ENCODE results near the gene ARIH2.
"Not testable (repeated sequence)": the region's sequence is repeated elsewhere in the genome, so short reads cannot be mapped to it uniquely, and the experiment has no call there.

The ARIH2 gene

DNA sequence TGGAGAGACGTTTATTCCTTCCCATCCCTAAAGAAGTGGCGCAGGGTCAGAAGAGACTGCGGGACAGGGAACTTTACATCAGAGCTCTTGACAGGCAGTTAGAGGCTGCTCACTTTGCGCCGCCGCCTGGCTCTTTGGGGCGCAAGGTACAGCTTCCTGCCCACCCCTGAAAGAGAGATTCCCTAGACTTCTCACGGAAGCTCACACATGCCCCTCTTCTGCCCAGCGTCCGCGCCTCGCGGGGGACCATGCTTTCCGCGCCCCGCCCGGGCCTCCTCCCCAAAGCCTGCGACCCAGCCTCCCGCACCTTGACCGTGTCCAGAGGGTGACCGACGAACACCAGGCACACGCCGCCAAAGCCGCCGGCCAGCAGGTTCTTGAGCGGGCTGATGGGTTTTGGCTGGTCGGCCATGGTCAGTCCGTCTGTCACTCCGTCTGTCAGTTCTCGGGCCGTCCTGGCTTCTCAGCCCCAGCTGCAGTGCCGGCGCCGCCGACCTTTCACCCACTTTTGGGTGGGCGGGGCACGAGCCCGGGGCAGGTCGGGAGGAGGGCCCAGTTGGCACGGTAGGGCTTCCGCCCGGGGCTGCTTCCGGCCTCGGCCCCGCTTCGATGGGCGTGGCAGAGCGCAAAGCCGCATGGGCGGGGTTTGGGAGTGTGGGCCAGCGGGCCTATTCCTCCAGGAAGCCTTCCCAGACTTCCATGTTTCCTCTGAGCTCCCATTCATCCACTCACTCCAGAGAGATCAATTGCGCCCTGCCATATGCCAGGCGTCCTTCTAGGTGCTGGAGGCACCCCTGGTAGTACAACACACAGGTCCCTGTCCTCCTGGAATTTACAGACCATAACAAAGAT, 20.0 kb upstream of the ARIH2 start, which contains the start of gene SLC25A20:
SLC25A20 (minus strand) TSS at position 500 of the 852 bp plus-strand sequence; CDS start at position 412, 88 bp downstream.
- Histone ChIP-seq H3K4me1 (ENCODE audit: control insufficient read depth, insufficient read depth, low read length) (peaks cover 5% of the 10 kb centered on the region), H3K9ac (ENCODE audit: low read depth, low read length) (peak within 1 kb of the TSS; percentile 24), H3K27me3 (ENCODE audit: control insufficient read depth, insufficient read depth, low read length) (no peaks in the 10 kb centered on the region), H3K9me3 (ENCODE audit: control insufficient read depth, insufficient read depth, low read length) (no peaks in the 10 kb centered on the region), H3K4me3 (ENCODE audit: low read depth, low read length) (peak within 1 kb of the TSS; percentile 89), H3K36me3 (ENCODE audit: control insufficient read depth, insufficient read depth, low read length) (no peaks in the 10 kb centered on the region)

DNA sequence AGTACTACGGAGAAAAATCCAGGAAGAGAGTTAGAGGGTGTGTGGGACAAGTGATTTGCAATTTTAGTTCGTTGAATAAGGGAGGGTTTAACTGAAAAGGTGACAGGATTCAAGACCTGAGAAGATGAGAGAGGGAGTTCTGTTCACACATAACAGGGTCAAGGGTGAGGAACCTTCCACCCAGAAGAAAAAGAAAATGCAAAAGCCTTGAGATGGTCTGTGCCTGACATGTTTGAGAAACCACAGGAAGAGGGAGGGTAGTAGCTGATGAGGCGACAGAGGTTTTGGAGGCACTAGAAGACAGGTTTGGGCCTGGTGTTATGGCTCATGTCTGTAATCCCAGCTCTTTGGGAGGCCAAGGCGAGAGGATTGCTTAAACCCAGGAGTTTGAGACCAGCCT, 19.4 kb upstream of the ARIH2 start:
- Histone ChIP-seq H3K9me3 (ENCODE audit: control insufficient read depth, insufficient read depth, low read length) (no peaks in the 10 kb centered on the region), H3K4me1 (ENCODE audit: control insufficient read depth, insufficient read depth, low read length) (peaks cover 5% of the 10 kb centered on the region), H3K4me3 (ENCODE audit: low read depth, low read length) (peak overlapping the region; percentile 4), H3K9ac (ENCODE audit: low read depth, low read length) (no peak overlapping the region), H3K27me3 (ENCODE audit: control insufficient read depth, insufficient read depth, low read length) (no peaks in the 10 kb centered on the region), H3K36me3 (ENCODE audit: control insufficient read depth, insufficient read depth, low read length) (no peaks in the 10 kb centered on the region)

DNA sequence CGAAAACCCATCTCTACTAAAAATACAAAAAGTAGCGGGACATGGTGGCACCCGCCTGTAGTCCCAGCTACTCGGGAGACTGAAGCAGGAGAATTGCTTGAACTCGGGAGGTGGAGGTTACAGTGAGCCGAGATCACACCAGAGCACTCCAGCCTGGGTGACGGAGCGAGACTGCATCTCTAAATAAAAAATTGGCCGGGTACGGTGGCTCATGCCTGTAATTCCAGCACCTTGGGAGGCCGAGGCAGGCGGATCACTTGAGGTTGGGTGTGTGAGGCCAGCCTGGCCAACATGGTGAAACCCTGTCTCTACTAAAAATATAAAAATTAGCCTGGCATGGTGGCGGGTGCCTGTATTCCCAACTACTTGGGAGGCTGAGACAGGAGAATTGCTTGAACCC, 11.6 kb upstream of the ARIH2 start:
- not testable (repeated sequence) for H3K9ac ChIP-seq (ENCODE audit: low read depth, low read length); H3K9me3 ChIP-seq (ENCODE audit: control insufficient read depth, insufficient read depth, low read length); H3K36me3 ChIP-seq (ENCODE audit: control insufficient read depth, insufficient read depth, low read length); H3K4me3 ChIP-seq (ENCODE audit: low read depth, low read length); H3K27me3 ChIP-seq (ENCODE audit: control insufficient read depth, insufficient read depth, low read length); H3K4me1 ChIP-seq (ENCODE audit: control insufficient read depth, insufficient read depth, low read length)

DNA sequence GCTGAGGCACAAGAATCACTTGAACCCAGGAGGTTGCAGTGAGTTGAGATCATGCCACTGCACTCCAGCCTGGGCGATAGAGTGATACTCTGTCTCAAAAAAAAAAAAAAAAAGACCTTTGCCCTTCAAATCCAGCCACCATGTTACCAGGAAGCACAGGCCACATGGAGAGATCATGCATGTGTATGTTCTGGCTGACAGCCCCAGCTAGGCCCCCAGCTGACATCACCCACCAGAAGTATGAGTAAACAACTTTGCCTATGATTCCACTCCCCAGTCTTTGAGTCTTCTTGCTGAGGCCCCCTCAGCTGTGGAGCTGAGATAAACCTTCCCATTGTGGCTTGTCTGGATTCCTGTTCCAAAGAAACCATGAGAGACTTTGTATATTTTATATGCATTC, 3.3 kb upstream of the ARIH2 start:
- Histone ChIP-seq H3K9ac (ENCODE audit: low read depth, low read length) (no peak overlapping the region), H3K36me3 (ENCODE audit: control insufficient read depth, insufficient read depth, low read length) (peaks cover 4% of the 10 kb centered on the region), H3K4me3 (ENCODE audit: low read depth, low read length) (no peak overlapping the region), H3K4me1 (ENCODE audit: control insufficient read depth, insufficient read depth, low read length) (no peaks in the 10 kb centered on the region), H3K27me3 (ENCODE audit: control insufficient read depth, insufficient read depth, low read length) (no peaks in the 10 kb centered on the region), H3K9me3 (ENCODE audit: control insufficient read depth, insufficient read depth, low read length) (no peaks in the 10 kb centered on the region)

DNA sequence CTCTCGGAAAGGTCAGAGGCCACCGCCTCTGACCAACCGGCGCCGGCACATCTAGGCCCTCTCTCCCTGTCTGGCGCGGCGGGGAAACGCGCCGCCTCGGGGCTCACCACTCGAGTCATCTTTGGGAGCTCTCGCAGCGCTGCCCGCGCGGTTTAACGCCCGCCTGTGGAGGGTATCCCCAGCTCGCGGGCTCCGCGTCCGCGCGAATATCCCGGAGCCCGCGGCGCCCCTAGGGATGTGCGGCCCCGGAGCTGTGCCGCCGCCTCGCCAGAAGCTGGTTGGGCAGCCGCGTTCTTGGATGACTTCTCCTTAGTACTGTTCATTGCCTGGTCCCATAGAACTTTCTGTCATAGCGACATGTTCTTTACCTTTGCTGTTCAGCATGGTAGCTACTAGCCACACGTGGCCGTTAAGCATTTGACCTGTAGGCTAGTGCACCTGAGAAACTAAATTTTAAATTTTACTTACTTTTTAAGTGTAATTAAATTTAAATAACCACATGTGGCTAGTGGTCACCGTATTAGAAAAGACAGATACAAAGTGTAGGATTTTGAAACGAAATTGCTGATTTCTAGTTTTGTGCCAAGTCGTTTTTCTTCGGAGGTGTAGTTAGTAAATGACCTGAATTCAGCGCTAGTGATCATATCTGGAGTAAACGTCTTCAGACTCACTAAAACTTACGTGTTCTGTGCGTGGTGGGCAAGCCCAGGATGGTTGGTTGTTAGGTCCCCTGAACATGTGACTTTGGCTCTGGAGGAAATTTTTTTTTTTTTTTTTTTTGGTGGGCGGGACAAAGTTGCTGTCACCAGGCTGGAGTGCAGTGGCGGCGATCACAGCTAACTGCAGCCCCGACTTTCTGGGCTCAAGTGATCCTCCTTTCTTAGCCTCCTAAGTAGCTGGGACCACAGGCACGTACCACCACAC, 835 bp downstream of the ARIH2 start:
- no peaks in the 10 kb centered on the region for H3K9me3 ChIP-seq (ENCODE audit: control insufficient read depth, insufficient read depth, low read length)
- peaks cover 11% of the 10 kb centered on the region for H3K36me3 ChIP-seq (ENCODE audit: control insufficient read depth, insufficient read depth, low read length)
- H3K4me3 ChIP-seq (ENCODE audit: low read depth, low read length) = peak overlapping the region; percentile 93
- H3K4me1 ChIP-seq (ENCODE audit: control insufficient read depth, insufficient read depth, low read length) = no peaks in the 10 kb centered on the region
- no peaks in the 10 kb centered on the region for H3K27me3 ChIP-seq (ENCODE audit: control insufficient read depth, insufficient read depth, low read length)
- peak overlapping the region; percentile 94 for H3K9ac ChIP-seq (ENCODE audit: low read depth, low read length)

DNA sequence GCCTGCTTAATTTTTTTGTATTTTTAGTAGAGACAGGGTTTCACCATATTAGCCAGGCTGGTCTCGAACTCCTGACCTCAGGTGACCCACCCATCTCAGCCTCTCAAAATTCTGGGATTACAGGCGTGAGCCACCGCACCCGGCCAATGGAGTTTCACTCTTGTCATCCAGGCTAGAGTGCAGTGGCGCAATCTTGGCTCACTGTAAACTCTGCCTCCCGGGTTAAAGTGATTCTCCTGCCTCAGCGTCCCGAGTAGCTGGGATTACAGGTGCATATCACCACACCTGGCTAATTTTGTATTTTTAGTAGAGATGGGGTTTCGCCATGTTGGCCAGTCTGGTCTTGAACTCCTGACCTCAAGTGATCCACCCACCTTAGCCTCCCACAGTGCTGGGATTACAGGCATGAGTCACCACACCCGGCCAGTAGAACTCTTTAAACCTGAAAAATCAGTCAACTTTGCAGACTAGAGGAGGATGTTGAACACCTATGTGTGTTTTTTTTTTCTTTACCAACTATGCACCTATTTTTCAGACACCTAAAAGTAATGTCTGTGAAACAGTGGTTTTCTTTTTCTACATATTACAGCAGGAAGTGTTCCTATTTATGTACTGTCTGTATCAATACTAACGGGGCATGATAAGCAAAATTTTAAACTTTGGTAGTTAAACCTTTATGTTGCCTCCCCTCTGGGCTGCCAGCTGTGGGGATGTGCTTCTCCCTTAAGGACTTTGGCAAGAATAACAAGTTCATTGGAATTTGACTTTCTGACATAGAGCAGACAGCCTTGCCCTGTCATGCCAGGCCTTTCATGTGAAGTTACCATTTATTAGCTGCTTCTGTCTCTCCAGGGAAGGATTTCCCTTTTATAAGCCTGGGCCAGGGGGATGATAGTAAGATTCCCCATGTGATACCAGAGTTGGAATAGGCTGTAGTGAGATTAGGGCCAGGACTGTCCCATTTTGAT, 8.1 kb downstream of the ARIH2 start:
- H3K4me3 ChIP-seq (ENCODE audit: low read depth, low read length) = no peak overlapping the region
- no peaks in the 10 kb centered on the region for H3K27me3 ChIP-seq (ENCODE audit: control insufficient read depth, insufficient read depth, low read length)
- no peak overlapping the region for H3K9ac ChIP-seq (ENCODE audit: low read depth, low read length)
- peaks cover 25% of the 10 kb centered on the region for H3K36me3 ChIP-seq (ENCODE audit: control insufficient read depth, insufficient read depth, low read length)
- H3K4me1 ChIP-seq (ENCODE audit: control insufficient read depth, insufficient read depth, low read length) = no peaks in the 10 kb centered on the region
- no peaks in the 10 kb centered on the region for H3K9me3 ChIP-seq (ENCODE audit: control insufficient read depth, insufficient read depth, low read length)

DNA sequence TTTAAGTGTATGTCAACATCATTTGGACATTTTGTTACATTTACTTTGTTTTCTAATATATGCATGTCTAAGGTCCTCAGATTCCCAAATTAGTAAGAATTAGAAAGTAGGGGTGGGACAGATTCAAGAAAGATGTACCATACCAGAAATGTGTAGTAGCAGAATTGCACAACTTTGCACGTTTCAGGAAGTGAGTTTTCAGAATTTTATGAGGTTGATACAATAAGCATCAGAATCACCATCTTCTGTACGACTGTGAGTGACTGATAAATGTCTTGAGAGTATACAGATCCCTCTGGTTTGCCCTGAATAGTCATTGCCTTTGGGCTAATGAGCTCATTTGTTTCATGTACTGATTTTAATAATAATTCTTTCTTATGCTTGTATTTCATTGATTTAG, 9.3 kb downstream of the ARIH2 start:
- Histone ChIP-seq H3K9ac (ENCODE audit: low read depth, low read length) (no peak overlapping the region), H3K36me3 (ENCODE audit: control insufficient read depth, insufficient read depth, low read length) (peaks cover 26% of the 10 kb centered on the region), H3K27me3 (ENCODE audit: control insufficient read depth, insufficient read depth, low read length) (no peaks in the 10 kb centered on the region), H3K4me1 (ENCODE audit: control insufficient read depth, insufficient read depth, low read length) (no peaks in the 10 kb centered on the region), H3K9me3 (ENCODE audit: control insufficient read depth, insufficient read depth, low read length) (no peaks in the 10 kb centered on the region), H3K4me3 (ENCODE audit: low read depth, low read length) (no peak overlapping the region)

DNA sequence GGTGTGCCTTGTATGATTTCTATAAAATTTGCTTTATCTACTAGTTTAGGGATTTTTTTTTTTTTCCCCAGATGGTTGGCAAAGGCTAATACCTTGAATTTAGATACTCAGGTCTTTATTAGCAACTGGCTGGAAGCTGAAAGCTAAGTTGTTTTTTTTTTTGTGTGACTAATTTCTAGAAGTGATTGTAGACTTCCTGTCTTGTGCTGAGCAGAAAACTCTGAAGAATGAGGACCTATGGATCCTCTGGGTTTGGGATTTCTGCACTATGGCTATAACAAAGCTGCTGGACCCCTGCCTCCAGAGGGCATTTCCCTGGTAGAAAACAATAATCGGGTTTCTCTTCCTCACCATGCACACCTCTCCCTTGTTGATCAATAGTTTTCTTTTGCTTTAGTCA, 10.0 kb downstream of the ARIH2 start:
- Histone ChIP-seq H3K9me3 (ENCODE audit: control insufficient read depth, insufficient read depth, low read length) (no peaks in the 10 kb centered on the region), H3K27me3 (ENCODE audit: control insufficient read depth, insufficient read depth, low read length) (no peaks in the 10 kb centered on the region), H3K4me1 (ENCODE audit: control insufficient read depth, insufficient read depth, low read length) (no peaks in the 10 kb centered on the region), H3K4me3 (ENCODE audit: low read depth, low read length) (no peak overlapping the region), H3K9ac (ENCODE audit: low read depth, low read length) (no peak overlapping the region), H3K36me3 (ENCODE audit: control insufficient read depth, insufficient read depth, low read length) (peaks cover 28% of the 10 kb centered on the region)

DNA sequence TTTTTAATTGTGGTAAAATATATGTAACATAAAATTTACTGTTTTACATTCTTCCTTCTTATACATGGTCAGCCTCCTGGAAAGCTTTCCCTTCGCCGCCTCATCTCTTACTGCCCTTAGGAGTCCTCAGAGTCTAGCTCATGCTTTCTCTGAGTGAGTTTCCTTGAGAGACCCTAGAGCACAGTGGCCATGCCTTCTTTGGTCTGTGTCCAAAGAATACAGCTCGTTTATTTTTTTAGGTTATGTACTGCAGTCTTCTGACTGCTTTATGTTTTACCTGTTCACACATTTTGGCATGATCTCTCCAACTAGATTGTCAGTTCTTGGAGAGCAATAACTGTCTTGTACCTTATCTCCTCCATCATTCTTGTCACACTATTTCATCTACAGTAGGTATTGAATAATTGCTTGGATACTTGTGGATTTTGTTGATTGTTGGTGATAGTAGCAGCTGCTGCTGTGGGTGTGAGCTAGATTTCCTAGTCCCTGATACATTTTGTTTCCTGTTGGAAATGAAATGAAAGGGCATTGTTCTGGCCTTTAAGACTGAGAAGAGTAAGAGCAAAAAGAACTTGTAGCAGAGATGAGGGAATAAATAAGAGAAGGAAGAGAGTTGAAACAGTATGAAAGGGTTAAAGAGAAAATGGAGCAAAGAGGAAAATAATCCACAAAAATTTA, 10.9 kb downstream of the ARIH2 start:
- no peaks in the 10 kb centered on the region for H3K27me3 ChIP-seq (ENCODE audit: control insufficient read depth, insufficient read depth, low read length)
- no peak overlapping the region for H3K4me3 ChIP-seq (ENCODE audit: low read depth, low read length)
- no peaks in the 10 kb centered on the region for H3K4me1 ChIP-seq (ENCODE audit: control insufficient read depth, insufficient read depth, low read length)
- H3K9ac ChIP-seq (ENCODE audit: low read depth, low read length) = no peak overlapping the region
- H3K36me3 ChIP-seq (ENCODE audit: control insufficient read depth, insufficient read depth, low read length) = peaks cover 23% of the 10 kb centered on the region
- H3K9me3 ChIP-seq (ENCODE audit: control insufficient read depth, insufficient read depth, low read length) = no peaks in the 10 kb centered on the region

DNA sequence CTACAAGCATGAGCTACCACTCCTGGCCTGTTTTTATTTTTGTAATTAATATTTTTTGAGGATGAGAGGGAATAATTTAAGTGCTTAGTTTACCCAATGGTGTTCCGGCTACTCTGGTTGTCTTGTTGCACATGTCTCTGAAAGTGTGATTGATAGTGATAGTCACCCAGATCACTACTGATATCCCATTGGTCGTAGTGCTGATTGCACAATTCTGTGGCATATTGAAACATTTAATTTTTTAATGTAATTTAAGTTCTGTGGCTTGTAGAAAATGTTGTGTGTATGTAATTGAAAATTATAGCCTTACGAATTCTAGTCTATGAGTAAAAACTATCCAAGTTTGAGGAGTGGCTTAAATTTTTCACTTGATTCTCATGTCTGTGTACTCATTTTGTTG, 11.9 kb downstream of the ARIH2 start:
- no peaks in the 10 kb centered on the region for H3K9me3 ChIP-seq (ENCODE audit: control insufficient read depth, insufficient read depth, low read length)
- H3K4me1 ChIP-seq (ENCODE audit: control insufficient read depth, insufficient read depth, low read length) = no peaks in the 10 kb centered on the region

More for the DNA sequence above, 11.9 kb downstream of the ARIH2 start:
- Histone ChIP-seq H3K36me3 (ENCODE audit: control insufficient read depth, insufficient read depth, low read length) (peaks cover 23% of the 10 kb centered on the region), H3K4me3 (ENCODE audit: low read depth, low read length) (no peak overlapping the region), H3K9ac (ENCODE audit: low read depth, low read length) (no peak overlapping the region), H3K27me3 (ENCODE audit: control insufficient read depth, insufficient read depth, low read length) (no peaks in the 10 kb centered on the region)

Data from iPS-15b (cell line).